ENCODE data around the gene NUDT3. TPM values are rescaled to one million over a fixed set of nuclear protein-coding genes. Genes with fewer than 3 reads are reported as not detected.

Gene NUDT3
- polyA plus RNA-seq, 1 donor, result 29.6 TPM

- DNase-seq (ENCODE audit: low read depth), result no peak
These were observed 69.7 kb downstream of the NUDT3 start for GRCh38 chr6:34322732-34323131.

- no peak for DNase-seq (ENCODE audit: low read depth)
These were observed 70.6 kb downstream of the NUDT3 start for GRCh38 chr6:34321821-34322220.

GRCh38 chr6:34319471-34319885, 73.0 kb downstream of the NUDT3 start:
- no peak for DNase-seq (ENCODE audit: low read depth)

- no peak for DNase-seq (ENCODE audit: low read depth)
These were observed 73.7 kb downstream of the NUDT3 start for GRCh38 chr6:34318499-34319470.

GRCh38 chr6:34317882-34318498, 74.5 kb downstream of the NUDT3 start:
- peak; percentile 76 for DNase-seq (ENCODE audit: low read depth)

GRCh38 chr6:34317172-34317477, 75.3 kb downstream of the NUDT3 start:
- no peak for DNase-seq (ENCODE audit: low read depth)

- no peak for DNase-seq (ENCODE audit: low read depth)
These were observed 75.9 kb downstream of the NUDT3 start for GRCh38 chr6:34316431-34317171.

- DNase-seq (ENCODE audit: low read depth), result no peak
These were observed 76.7 kb downstream of the NUDT3 start for GRCh38 chr6:34315780-34316179.

- DNase-seq (ENCODE audit: low read depth), result no peak
These were observed 77.2 kb downstream of the NUDT3 start for GRCh38 chr6:34315256-34315655.

- no peak for DNase-seq (ENCODE audit: low read depth)
These were observed 80.2 kb downstream of the NUDT3 start for GRCh38 chr6:34312259-34312658.

- no peak for DNase-seq (ENCODE audit: low read depth)
These were observed 81.7 kb downstream of the NUDT3 start for GRCh38 chr6:34310817-34311216.

GRCh38 chr6:34308483-34308882, 84.0 kb downstream of the NUDT3 start:
- DNase-seq (ENCODE audit: low read depth), result no peak

- no peak for DNase-seq (ENCODE audit: low read depth)
These were observed 86.3 kb downstream of the NUDT3 start for GRCh38 chr6:34305982-34306708.

- DNase-seq (ENCODE audit: low read depth), result no peak
These were observed 87.0 kb downstream of the NUDT3 start for GRCh38 chr6:34305497-34305896.

- DNase-seq (ENCODE audit: low read depth), result no peak
These were observed 88.3 kb downstream of the NUDT3 start for GRCh38 chr6:34304164-34304563.

- no peak for DNase-seq (ENCODE audit: low read depth)
These were observed 89.5 kb downstream of the NUDT3 start for GRCh38 chr6:34302929-34303328.

- DNase-seq (ENCODE audit: low read depth), result peak; percentile 65
These were observed 91.1 kb downstream of the NUDT3 start for GRCh38 chr6:34301408-34301807.

GRCh38 chr6:34300332-34300751, 92.1 kb downstream of the NUDT3 start:
- DNase-seq (ENCODE audit: low read depth), result no peak

- no peak for DNase-seq (ENCODE audit: low read depth)
These were observed 93.5 kb downstream of the NUDT3 start for GRCh38 chr6:34298941-34299340.

GRCh38 chr6:34295721-34296120, 96.7 kb downstream of the NUDT3 start:
- DNase-seq (ENCODE audit: low read depth), result no peak

- DNase-seq (ENCODE audit: low read depth), result no peak
These were observed 99.5 kb downstream of the NUDT3 start for GRCh38 chr6:34292954-34293353.

- DNase-seq (ENCODE audit: low read depth), result no peak
These were observed 103.3 kb downstream of the NUDT3 start for GRCh38 chr6:34289137-34289536.

All from forelimb muscle (tissue), 1 donor.